Measurements from ENCODE around the gene KLHL28. TPM values are rescaled to one million over a fixed set of nuclear protein-coding genes. Genes with fewer than 3 reads are reported as not detected.
"Not testable (repeated sequence)": the region's sequence is repeated elsewhere in the genome, so short reads cannot be mapped to it uniquely, and the experiment has no call there.

Gene KLHL28
- polyA plus RNA-seq, 3 donors = 1.9 to 2.7 (median 2.5) TPM

DNA sequence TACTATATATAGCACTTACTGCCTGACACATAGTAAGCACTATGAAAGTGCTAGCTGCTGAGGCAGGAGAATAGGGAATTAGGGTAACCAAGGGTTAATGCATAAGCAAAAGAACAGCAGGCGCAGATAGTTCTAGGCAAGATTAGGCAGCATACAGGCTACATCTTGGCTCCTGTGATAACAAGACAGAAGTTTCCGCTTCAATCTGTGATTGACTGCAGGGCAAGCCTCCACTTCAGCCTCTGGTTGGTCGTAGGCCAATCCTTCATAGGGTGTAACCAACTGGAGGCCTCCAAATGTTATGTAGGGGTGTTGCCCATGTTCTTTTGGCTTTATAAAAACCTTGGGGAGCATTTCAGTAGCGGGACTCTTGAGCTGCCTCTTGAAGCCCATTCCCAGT, 46.9 kb downstream of the KLHL28 start:
- WGBS, 3 donors = 51 to 57% (median 52%) methylated on average over 4 of the region's 4 CpGs
- H3K27ac ChIP-seq (ENCODE audit: low read depth, low read length) = no peak overlapping the region

- 17 to 25% (median 20%) methylated on average over 49 to 69 of the region's 69 CpGs for WGBS, 3 donors
- no peak overlapping the region for H3K27ac ChIP-seq (ENCODE audit: low read depth, low read length)
Observed at GRCh38 chr14:44912041-44912869, 49.5 kb downstream of the KLHL28 start.

- no peak overlapping the region for H3K27ac ChIP-seq (ENCODE audit: low read depth, low read length)
- WGBS, 3 donors = 60 to 91% (median 90%) methylated on average over 2 of the region's 2 CpGs
Observed at GRCh38 chr14:44910821-44911220, 50.9 kb downstream of the KLHL28 start.

DNA sequence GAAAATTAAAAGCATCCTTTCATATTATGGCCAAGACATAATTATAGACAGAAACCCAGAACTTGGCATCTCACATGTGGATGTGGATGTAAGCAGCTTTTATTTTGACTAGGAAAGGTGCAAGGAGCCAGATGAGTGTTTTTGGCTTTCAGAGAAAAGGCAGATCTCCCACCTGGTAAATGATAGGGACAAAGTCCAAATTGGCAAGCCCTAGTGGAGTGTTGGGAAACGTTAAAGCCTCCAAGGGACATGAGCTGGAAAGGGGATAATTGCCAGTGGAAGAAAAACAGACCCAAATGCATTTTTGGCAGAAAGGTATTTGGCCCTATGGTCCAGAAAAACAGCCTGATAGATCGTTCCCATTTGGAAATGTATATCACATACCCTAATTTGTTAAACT, 60.1 kb downstream of the KLHL28 start:
- 36 to 52% (median 39%) methylated on average over 2 of the region's 2 CpGs for WGBS, 3 donors
- no peak overlapping the region for H3K27ac ChIP-seq (ENCODE audit: low read depth, low read length)

DNA sequence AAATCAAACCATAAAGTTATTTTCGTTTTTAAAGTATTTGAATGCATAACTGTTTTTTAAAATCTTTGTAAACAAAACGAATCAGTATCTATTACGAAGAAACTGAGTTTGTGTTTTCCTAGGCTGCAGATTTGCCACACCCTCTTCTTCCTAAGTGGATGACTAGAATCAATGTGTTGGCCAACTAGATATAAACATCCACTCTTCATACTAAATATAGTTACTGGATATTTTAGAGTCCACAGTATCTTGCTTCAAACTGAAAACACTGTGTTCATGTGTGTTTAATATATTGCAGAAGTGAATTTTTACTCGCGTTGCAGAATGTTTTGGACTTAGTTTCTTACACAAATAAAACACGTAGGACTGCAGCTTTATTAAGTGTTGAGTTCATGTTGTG, 63.2 kb downstream of the KLHL28 start:
- WGBS, 3 donors = 39 to 56% (median 51%) methylated on average over 6 of the region's 6 CpGs
- H3K27ac ChIP-seq (ENCODE audit: low read depth, low read length) = no peak overlapping the region

DNA sequence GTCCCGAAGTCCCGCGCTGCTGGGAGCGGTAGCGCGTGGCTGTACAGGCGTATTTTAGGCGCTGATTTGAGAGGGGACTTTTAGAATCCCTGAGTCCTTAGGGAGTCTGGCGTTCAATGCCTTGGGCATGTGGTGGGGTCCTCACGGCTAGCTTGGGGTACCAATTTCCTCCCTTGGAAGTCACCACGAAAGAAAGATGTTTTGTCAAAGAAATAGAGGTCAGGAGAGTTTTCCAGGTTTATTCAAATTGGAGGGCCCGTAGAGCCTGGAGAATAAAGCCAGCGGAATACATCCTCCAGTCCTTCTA, 63.9 kb downstream of the KLHL28 start:
- WGBS, 3 donors = 2 to 6% (median 2%) methylated on average over 13 of the region's 13 CpGs
- H3K27ac ChIP-seq (ENCODE audit: low read depth, low read length) = peak overlapping the region; percentile 28

- 0 to 1% (median 0%) methylated on average over 78 to 81 of the region's 81 CpGs for WGBS, 3 donors
- peak overlapping the region; percentile 28 for H3K27ac ChIP-seq (ENCODE audit: low read depth, low read length)
Observed at GRCh38 chr14:44897041-44897844, 64.5 kb downstream of the KLHL28 start.

DNA sequence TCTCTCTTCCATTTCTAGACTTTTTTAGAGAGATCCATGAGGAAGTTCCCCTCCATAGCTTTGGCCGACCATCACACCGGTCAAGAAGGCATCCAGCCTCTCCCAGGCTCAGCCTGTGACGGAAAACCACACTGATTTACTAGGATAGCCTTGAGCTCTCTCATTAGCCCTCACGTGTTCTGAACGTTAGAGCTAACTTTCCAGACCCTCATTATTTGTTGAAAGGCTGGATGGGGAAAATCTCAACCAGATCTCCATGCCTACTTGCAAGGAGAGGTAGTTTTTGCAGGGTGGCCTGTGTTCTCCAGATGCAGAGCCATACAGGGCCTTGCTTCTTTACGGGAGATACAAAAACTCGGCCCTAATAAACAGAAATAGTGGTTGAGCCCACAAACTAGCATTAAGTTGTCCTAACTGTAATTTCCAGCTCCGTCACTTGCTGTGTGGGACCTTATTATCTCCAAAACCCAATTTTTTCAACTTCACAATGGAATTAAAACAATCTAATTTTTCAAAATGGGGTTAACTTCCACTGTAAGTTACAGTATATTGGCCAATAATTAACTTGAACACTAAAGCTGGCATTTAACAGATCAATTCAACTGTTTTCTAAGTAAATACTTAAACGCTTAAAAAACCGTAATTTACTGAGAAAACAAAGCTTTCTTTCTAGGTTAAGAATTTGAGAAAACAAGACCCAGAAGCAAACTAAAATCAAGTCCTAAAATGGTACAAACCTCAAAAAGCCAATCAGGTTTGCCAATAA, 65.3 kb downstream of the KLHL28 start:
- no peak overlapping the region for H3K27ac ChIP-seq (ENCODE audit: low read depth, low read length)
- WGBS, 3 donors = 68 to 92% (median 91%) methylated on average over 10 of the region's 10 CpGs

- no peak overlapping the region for H3K27ac ChIP-seq (ENCODE audit: low read depth, low read length)
Observed at GRCh38 chr14:44895716-44896115, 66.0 kb downstream of the KLHL28 start.

GRCh38 chr14:44893535-44893934, 68.2 kb downstream of the KLHL28 start:
- 73 to 88% (median 83%) methylated on average over 2 of the region's 2 CpGs for WGBS, 3 donors

More at GRCh38 chr14:44895716-44896115, 66.0 kb downstream of the KLHL28 start:
- 86 to 93% (median 89%) methylated on average over 2 of the region's 2 CpGs for WGBS, 3 donors

GRCh38 chr14:44891726-44892372, 69.9 kb downstream of the KLHL28 start:
- 53 to 67% (median 60%) methylated on average over 2 of the region's 3 CpGs for WGBS, 3 donors
- H3K27ac ChIP-seq (ENCODE audit: low read depth, low read length) = not testable (repeated sequence)

More at GRCh38 chr14:44893535-44893934, 68.2 kb downstream of the KLHL28 start:
- no peak overlapping the region for H3K27ac ChIP-seq (ENCODE audit: low read depth, low read length)

GRCh38 chr14:44889595-44890471, 71.9 kb downstream of the KLHL28 start:
- 65 to 78% (median 70%) methylated on average over 4 of the region's 4 CpGs for WGBS, 3 donors

DNA sequence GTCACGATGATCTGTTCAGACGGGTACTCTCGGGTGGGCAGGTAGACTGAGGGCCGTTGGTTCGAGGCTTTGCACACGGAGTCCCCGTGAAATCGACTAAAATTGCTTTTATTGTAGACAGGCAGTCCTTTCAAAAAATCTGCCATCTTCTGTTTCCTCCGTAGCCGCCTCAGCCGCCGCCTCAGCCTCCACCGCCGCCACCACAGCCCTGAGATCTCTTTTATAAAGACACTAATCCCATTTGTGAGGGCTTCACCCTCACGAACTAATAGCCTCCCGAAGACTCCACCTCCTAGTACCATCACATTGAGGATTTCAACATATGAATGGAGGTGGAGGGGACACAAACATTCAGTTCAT, 74.2 kb downstream of the KLHL28 start:
- H3K27ac ChIP-seq (ENCODE audit: low read depth, low read length) = no peak overlapping the region
- 95 to 97% (median 96%) methylated on average over 16 of the region's 16 CpGs for WGBS, 3 donors

More at GRCh38 chr14:44889595-44890471, 71.9 kb downstream of the KLHL28 start:
- no peak overlapping the region for H3K27ac ChIP-seq (ENCODE audit: low read depth, low read length)

- 93 to 95% (median 95%) methylated on average over 35 of the region's 35 CpGs for WGBS, 3 donors
- H3K27ac ChIP-seq (ENCODE audit: low read depth, low read length) = no peak overlapping the region
Observed at GRCh38 chr14:44886860-44887595, 74.7 kb downstream of the KLHL28 start.

DNA sequence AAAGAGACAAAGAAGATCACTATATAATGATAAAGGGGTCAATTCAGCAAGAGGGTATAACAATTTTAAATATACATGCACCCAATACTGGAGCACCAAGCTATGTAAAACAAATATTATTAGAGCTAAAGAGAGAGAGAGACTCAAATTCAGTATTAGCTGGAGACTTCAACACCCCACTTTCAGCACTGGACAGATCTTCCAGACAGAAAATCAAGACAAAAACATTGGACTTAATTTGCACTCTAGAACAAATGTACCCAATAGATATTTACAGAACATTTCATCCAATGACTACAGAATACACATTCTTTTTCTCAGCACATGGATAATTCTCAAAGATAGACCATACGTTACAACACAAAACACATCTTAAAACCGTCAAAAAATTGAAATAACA, 81.0 kb downstream of the KLHL28 start:
- WGBS, 3 donors = 84 to 92% (median 86%) methylated on average over 2 of the region's 2 CpGs
- H3K27ac ChIP-seq (ENCODE audit: low read depth, low read length) = no peak overlapping the region
